ENCODE data around the gene SMAD9. TPM values are rescaled to one million over a fixed set of nuclear protein-coding genes. Genes with fewer than 3 reads are reported as not detected.

SMAD9 gene
- total and polyA plus RNA-seq, 2 of the 4 experiments (the other 2 are of a cell fraction): 3.2 to 4.8 TPM

GRCh38 chr13:36806102-36806501, 113.9 kb downstream of the SMAD9 start:
- dilution Hi-C loops (cut with HindIII; ENCODE audit: low sequenced_read_pairs, unreplicated experiment): no loop called here
- no peak overlapping the region for H3K56ac ChIP-seq (ENCODE audit: extremely low read depth, insufficient read depth, low read length)

More at GRCh38 chr13:36806102-36806501, 113.9 kb downstream of the SMAD9 start:
- no peak overlapping the region for H3K18ac ChIP-seq (ENCODE audit: low read depth, low read length)
- ChIA-PET CTCF (interaction anchor here (1.4 kb wide), 1 partner anchor 70 kb away, joined by 5 read pairs; no protein-coding TSS in a partner anchor), POLR2A (ENCODE audit: unreplicated experiment) (no interaction called here)
- intact Hi-C loops (cut with micrococcal nuclease) (no loop called here), in situ Hi-C loops (cut with MboI; ENCODE audit: low sequenced_read_pairs) (no loop called here)
- H2AK9ac ChIP-seq (replicated peaks; ENCODE audit: low read depth, low read length, poor library complexity): no peak overlapping the region
- no CpG with 5 or more reads among the region's 2 CpGs for WGBS, 2 experiments (ENCODE audit: extremely low coverage in 2 of 2, insufficient read length in 1 of 2)
- TF ChIP-seq MXI1 (IDR thresholded peaks at IDR 0.05; ENCODE audit: borderline replicate concordance, low read depth, low read length) (no peak), SMC3 (IDR thresholded peaks at IDR 0.05; ENCODE audit: low read depth, low read length) (no peak), RFX5 (IDR thresholded peaks at IDR 0.05; ENCODE audit: low read depth, low read length) (no peak), MAZ (IDR thresholded peaks at IDR 0.05; ENCODE audit: borderline replicate concordance, low read depth, low read length) (no peak), FOS (IDR thresholded peaks at IDR 0.05; ENCODE audit: low read depth, low read length) (no peak), RAD21 (IDR thresholded peaks at IDR 0.05; ENCODE audit: low read length) (no peak), POLR2A (IDR thresholded peaks at IDR 0.05; ENCODE audit: low read depth, low read length) (no peak), MAFK (IDR thresholded peaks at IDR 0.05; ENCODE audit: low read depth, low read length) (no peak), CEBPB (IDR thresholded peaks at IDR 0.05; ENCODE audit: low read depth, low read length) (no peak), NFE2L2 (IDR thresholded peaks at IDR 0.05; ENCODE audit: low read depth, low read length) (no peak), ELK1 (IDR thresholded peaks at IDR 0.05; ENCODE audit: borderline replicate concordance, low read depth, low read length) (no peak), CHD1 (IDR thresholded peaks at IDR 0.05; ENCODE audit: low read depth, low read length) (no peak), BHLHE40 (IDR thresholded peaks at IDR 0.05; ENCODE audit: low read depth, low read length) (no peak), RCOR1 (IDR thresholded peaks at IDR 0.05; ENCODE audit: insufficient replicate concordance, low read length) (no peak), CTCF (conservative IDR thresholded peaks at IDR 0.05; ENCODE audit: low read depth, low read length) (no peak), USF2 (IDR thresholded peaks at IDR 0.05; ENCODE audit: low read depth, low read length) (no peak)
- no peak overlapping the region for H3K4me2 ChIP-seq (ENCODE audit: low read depth, low read length)
- no peak overlapping the region for H4K8ac ChIP-seq (ENCODE audit: low read depth in 2 of 2, low read length in 2 of 2)
- no peaks in the 10 kb centered on the region for H4K20me1 ChIP-seq (ENCODE audit: insufficient read depth, low read length)
- no peak overlapping the region for H2BK20ac ChIP-seq (ENCODE audit: low read depth, low read length)
- no peaks in the 10 kb centered on the region for H3K79me1 ChIP-seq (ENCODE audit: low read depth in 1 of 2, low read length in 2 of 2)
- no peak overlapping the region for H3K23ac ChIP-seq (ENCODE audit: low read depth, low read length)
- no peak overlapping the region for H2AK5ac ChIP-seq (ENCODE audit: low read depth, low read length)
- no TSS peak for BruUV-seq (replicated peaks)
- H3K4me1 ChIP-seq (ENCODE audit: control insufficient read depth, insufficient read depth, low read length): no peaks in the 10 kb centered on the region; the same call in 1 of the 2 replicates
- H3K27me3 ChIP-seq (ENCODE audit: control insufficient read depth, insufficient read depth, low read length): peaks cover 4% of the 10 kb centered on the region
- H3K4ac ChIP-seq (ENCODE audit: low read depth, low read length): no peak overlapping the region
- H3K9me1 ChIP-seq (ENCODE audit: insufficient read depth, low read length): no peaks in the 10 kb centered on the region
- no peak overlapping the region for H3K9ac ChIP-seq (ENCODE audit: low read depth, low read length)
- no peak overlapping the region for H3K27ac ChIP-seq (ENCODE audit: insufficient read depth, low read length)
- ATAC-seq (ENCODE audit: low read depth): no peak
- no peak overlapping the region for H4K5ac ChIP-seq (ENCODE audit: low read depth, low read length)
- no peak overlapping the region for H3K4me3 ChIP-seq (ENCODE audit: insufficient read depth, low read depth, low read length)
- H2BK15ac ChIP-seq (ENCODE audit: low read depth, low read length): no peak overlapping the region
- DNase-seq: no peak
- no peak overlapping the region for H2BK5ac ChIP-seq (ENCODE audit: low read depth, low read length, poor library complexity, severe bottlenecking)
- H2BK120ac ChIP-seq (ENCODE audit: low read depth, low read length): no peak overlapping the region
- H3K9me3 ChIP-seq (ENCODE audit: control insufficient read depth, insufficient read depth, low read length): no peaks in the 10 kb centered on the region
- no peak overlapping the region for H2AFZ ChIP-seq (replicated peaks; ENCODE audit: low read length, poor library complexity)
- H3K14ac ChIP-seq (replicated peaks; ENCODE audit: low read depth, low read length): no peak overlapping the region
- H3K36me3 ChIP-seq (ENCODE audit: control insufficient read depth, insufficient read depth, low read length): no peaks in the 10 kb centered on the region
- no peak overlapping the region for H4K91ac ChIP-seq (ENCODE audit: insufficient read depth, low read depth, low read length)
